Stimulated activated CD4-positive, alpha-beta T cell treated with anti-CD3 and anti-CD28 coated beads, Interleukin-2, amount 100 ng/mL, for 4 hours (primary cell): ENCODE results near the gene TFAP2B.

ENCODE experiments used
- DNase-seq: peaks from one replicate; pipeline ENCODE4 v3.0.0-alpha.2; 2020; ENCODE audit warnings: low read depth

TFAP2B gene

DNA sequence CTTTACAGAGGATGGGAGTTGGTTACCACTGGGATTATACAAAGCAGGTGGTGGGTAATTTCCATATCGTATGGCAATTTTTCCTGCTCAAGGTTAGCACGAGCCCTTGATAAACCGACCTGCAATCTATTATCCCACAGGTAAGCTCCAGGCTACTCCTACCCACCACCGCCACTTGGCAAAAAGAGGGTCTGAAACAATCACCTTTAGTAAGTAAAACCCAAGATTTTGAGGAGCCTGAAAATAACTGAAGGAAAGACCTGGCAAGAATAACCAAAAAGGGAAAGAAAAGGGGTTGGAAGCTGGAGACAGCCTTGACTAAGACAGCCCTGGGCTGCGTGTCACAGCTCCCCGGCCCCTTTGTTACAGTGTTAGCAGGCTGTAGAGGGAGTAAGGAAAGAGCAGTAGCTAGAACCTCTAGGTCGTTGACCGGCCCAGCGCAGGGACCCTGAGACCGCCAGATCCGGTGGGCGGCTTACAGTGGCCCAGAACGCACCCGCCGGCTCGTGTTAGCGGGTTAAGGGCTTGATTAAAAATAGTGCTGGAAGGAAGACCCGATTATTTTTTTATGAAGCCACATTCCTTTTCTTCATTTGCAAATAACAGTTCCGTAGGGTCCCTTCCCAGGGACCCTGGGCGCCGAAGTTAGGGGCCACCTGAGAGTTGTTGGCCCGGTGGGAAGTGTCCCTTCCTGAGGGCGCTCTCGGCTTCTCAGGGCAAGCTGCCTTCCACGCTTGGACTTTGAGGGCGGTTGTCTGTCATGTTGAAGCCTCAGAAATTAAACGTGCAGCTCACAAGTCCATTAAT lies 30.5 kb downstream of the TFAP2B start:
- DNase-seq = no peak

DNA sequence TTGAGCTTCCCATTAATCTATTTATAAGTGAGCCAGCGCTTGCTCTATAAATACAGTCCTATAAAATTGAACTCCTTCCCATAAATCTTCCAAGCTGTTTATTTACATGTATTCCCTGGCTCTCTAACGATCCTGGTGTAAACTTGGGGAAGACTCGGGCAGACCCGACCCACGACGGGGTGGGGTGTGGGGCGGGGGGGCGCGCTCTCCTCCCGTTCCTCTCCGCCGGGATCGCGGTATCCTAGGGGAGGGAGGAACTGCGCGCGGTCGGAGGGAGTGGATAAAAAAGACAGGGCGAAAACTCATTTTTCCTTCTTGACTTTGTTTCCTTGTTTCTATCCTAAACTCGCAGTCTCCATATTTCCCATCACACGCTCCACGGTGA lies 31.1 kb downstream of the TFAP2B start:
- DNase-seq = no peak

DNA sequence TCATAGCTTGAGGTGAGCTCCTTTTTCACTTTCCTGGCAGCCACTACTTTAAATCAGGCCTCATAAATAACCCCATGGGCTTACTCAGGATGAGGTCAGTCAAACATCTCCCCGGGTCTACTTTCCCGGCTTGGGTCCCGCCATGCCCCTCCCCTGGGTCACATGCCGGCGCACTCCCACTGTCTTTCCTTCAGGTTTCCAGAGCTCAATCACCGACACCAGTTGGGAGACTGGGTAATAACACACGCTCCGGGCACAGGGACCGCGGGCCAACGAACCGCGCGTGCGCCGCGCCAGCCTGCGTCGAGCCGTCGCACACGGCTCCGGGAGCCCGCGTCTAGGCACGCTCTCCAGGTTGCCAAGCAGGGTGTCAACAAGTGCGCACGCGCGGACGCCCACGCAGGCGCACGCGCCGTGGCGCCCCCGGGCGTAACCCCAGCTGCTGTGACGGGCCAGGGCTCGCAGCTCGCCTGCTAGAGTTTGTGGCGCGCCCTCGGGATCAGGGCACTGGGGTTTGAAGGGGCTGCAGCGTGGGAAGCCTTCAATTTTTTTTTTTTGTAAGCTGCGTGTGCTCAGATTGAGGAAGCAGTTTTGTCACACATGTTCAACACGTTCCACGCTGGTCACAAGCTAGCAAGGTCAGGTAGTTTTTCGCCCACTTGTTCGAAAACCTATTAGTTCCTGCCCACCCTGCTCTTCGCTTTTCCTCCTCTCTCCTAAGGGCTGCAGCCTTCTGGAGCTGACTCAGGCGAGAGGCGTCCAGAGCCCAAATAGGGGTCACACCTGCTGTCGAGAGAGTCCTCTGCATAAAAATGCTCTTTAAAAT lies 31.8 kb downstream of the TFAP2B start:
- no peak for DNase-seq

DNA sequence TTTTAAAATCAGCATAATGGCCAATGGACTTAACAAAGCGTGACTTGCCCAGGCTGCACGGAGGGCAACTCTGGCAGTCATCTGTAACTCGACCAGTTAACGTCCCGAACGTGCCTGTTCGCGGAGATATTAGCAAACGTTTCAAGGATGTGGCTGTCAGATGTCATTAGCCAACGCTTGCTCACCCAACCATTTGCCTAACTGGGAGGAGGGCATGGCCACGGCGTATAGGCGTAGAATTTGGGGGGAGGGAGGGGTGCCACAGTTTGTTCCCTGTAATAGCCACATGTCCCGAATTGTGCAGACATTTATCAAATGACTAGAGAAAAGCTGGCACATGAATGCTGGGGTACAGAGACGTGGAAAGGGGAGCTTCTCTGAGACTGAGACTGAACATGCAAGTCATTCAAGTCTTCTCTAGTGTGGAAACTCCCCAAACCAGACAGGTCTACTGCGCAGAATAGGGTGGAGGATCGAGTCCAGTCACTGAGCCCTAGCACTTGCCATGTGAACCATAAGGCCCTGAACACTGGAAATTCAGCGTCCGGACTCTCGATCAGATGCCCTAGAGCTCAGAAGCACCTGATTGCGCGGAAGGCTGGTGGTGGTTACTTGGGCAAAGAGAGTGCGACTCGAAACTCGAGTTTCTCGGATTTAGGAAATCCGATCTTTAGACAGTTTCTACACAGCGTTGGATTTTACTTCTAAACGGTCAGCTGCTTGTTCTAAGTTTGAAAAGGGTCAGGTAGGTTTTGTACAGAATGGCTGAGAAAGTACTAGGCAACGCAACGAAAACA lies 32.6 kb downstream of the TFAP2B start:
- no peak for DNase-seq

DNA sequence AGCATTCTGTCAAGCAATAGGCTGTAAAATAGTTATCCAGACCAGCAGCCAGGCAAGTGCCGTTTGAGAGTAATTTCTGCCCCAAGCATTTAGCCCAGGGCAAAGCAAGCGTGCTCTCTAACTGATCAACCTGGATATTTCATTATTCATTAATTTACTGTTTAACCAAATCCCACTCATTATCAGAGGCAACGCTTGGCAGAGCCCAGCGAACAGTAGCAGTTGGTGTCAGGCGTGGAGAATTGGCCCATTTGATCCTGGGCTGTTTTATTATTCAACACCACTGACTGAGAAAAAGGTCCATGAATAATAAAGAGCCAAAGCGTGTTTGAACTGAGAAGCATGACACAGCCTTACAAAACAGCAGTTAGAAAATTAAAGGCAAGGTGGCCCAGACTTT lies 35.3 kb downstream of the TFAP2B start:
- DNase-seq = no peak

DNA sequence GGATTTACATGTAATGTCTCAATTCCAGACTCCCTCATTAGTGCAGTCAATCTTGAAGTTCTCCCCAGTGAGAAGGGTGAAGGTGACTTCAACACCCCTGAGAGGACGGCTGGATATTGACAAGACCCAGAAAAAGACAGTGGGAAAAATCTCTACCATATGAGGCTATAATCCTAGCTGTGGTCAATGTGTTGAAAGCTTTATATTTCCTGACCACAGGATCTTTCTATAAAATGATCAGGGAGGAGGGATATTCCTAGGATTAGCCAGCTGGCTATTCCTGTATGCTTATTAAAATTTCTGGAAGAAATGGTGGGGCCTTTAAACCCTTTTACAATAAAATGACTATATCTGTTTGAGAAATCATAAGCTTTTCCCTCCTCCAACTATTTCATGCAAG lies 43.0 kb downstream of the TFAP2B start:
- no peak for DNase-seq

DNA sequence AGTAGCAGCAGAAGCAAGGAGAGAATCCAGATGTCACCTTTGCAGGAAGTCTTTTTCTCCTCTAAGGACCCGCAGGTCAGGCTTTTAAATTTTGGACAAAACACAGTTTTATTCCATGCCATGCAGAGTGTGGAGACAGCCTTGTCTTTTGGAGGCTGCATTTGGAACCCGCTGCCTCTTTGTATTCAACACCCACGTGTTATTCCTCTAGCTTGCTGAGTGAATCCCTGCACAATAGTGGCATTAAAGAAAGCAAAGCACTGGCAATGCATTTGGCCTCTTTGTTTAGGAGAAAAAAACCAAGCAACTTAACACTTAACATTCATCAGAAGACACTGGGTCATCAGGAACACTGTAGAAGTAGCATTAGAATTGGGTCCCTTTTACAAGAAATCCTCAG lies 43.5 kb downstream of the TFAP2B start:
- no peak for DNase-seq

DNA sequence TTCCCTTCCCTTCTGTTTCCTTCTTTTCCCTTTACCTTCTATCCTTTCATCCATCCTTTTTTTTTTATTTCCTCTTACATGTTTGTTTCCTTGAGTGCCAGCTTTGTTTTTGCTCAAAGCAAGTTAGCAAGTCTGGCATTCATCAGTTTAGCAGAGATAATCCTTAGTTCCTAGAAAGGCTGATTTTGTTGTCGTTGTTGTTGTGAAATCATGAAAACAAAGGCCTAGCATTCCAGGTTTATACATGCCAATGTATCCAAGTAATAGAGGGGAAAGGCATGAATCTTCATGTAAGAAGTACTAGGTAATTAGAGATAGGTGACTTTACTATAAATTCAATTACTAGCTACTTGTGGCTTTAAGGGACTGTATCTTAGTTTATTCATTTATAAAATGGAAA lies 45.9 kb downstream of the TFAP2B start:
- DNase-seq = no peak

DNA sequence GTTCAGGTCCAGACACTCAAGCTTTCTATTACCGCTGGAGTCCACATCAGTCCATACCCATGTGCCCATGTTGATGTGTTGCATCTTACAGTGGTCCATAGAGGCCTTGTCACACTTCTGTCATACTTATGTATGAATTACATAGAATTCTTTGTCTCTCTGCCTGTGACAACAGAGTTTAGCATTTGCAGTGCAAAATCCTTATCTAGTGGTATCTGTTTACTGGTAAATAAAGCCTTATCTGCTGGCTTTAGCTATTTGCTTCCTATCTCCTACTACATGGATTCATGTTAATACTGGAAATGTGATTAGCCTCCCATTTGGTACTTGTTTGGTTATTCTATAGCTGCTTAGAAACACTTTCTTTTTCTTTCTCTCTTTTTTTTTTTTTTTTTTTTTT lies 49.8 kb downstream of the TFAP2B start:
- no peak for DNase-seq

DNA sequence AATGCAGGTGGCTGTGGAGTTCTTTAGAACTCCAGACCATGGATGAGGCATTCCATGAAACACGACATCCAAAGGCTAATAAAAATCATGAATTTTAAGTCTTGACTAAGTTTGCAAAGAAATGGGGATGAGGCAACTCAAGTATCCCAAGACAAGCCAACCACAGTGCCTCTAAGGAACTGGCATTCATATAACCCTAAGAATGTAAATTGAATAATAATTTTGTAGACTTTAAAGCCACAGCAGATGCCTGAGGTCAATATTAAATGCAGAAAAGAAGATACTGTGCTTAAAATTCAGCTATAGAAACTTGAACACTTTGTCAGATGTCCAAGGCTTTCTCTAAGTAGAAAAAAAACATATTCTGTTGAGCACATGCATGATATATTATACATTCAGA lies 54.5 kb downstream of the TFAP2B start:
- DNase-seq = no peak

DNA sequence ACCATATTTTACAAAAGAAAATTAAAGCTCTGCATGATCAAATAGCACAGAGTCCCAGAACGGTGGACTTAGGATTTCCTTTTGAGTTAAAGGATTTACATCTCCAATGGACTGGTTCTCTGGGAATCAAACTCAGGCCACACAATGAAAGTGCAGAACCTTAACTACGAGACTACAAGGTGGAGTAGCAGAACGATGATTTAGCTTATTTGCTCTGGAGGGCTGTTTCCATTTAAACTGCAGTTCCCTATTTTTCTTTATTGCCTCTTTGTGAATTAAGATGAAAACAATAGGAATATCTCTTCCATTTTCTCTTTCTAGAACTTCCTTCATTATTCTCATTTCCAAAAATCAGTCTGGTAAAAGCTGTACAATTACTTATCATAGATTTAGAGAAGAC lies 65.7 kb downstream of the TFAP2B start:
- DNase-seq = no peak

DNA sequence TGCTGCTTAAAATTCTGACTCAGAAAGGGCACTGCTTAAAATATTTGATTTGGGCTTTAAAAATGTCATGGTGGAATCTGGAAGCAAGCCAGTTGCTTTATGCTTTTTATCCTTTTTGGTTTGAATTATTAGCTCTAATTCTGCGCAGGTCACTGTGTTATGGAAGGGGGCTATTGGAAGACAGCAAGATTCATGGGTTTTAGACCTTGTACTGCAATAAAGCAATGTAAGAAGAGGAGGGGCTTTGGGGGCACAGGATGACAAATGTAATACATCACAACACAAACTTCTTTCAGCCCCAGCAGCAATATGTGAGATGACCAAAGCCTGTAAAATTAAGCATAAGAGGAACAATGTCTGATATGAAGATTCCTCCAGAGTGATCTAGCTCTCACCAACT lies 68.4 kb downstream of the TFAP2B start:
- no peak for DNase-seq

DNA sequence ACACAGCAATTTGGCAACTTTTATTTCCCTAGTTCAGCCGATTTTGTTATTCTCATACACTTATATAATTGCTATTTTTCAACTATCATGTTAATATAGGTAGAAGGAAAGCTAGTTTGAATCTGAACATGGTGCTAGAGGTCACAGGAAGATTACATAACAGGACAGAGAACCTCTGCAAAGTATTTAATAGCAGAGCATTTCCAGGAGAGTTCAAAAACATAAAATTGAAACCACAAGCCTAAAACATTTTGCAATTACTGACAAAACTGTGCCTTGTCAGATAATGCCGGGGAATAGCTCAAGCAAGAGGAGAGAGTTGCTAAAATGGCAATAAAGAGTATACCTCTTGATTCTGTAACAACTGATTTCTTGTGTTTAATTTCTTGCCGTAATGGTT lies 70.8 kb downstream of the TFAP2B start:
- no peak for DNase-seq

DNA sequence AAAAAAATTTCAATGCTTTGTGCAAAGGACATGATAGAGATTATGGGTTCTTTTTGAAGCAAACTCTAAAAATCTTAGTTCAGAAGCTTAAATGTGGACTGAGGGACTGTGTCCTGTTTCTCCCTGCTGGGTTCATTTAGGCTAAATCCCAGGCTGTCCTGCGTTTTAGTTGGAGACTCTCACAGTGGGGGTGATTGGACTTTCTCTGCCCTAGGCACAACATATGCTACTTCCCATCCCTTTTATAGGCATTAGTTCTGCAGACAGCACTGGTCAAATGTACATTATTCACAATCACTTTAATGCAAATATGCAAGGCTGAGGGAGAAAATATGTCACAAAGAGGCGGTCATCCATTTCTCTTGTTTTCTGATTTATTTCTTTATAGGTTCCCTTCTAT lies 71.3 kb downstream of the TFAP2B start:
- DNase-seq = no peak

DNA sequence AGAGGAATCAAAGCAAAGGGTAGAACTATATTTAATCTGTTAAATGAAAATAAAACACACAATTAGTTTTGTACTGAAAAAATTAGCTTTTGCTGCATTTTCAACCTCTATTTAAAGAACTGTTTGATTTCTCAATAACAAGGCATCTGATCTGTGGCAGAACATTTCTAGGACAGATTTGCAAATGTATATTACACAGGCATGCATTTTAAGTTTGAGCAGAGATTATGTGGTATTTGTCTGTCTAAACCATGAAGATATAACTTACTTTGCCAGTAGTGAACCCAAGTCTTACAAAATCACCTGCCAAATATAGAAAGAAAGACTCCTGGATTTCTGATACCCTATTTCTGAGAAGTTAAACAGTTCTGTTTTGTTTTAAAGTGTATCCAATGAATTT lies 71.9 kb downstream of the TFAP2B start:
- no peak for DNase-seq

DNA sequence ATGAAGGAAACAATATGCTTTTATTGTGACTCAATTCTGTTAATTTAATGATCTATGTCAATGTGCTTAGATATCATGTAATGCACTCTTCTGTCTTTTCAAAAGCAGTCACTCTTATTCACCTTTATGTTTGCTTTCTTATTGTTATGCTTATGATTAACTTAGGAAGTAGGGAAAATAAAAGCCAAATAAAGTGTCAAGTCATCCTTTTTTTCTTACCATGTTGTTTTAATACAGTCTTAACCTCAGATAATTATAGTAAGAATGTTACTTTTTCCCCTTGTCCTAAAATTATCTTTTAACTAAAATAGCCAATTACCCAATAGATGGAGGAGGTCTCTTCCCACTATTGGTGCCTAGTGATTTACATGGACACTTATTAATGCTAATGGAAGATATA lies 72.6 kb downstream of the TFAP2B start:
- no peak for DNase-seq
